Activated T-cell treated with anti-CD3 and anti-CD28 coated beads for 1 hour (primary cell): ENCODE results near the gene NPIPB4.
"Not testable (repeated sequence)": the region's sequence is repeated elsewhere in the genome, so short reads cannot be mapped to it uniquely, and the experiment has no call there.

Experiments
- DNase-seq: peaks from one replicate; pipeline ENCODE4 v3.0.0-alpha.2; 2020; ENCODE audit warnings: low read depth

The NPIPB4 gene

GRCh38 chr16:21857656-21858055 is at the start of gene NPIPB4:
Gene NPIPB4, minus strand, starts transcription at chr16:21857756. Its CDS starts 378 bp downstream, at chr16:21857378.
- DNase-seq = not testable (repeated sequence)

- not testable (repeated sequence) for DNase-seq
Observed at GRCh38 chr16:21898998-21899397, 41.4 kb upstream of the NPIPB4 start.

DNA sequence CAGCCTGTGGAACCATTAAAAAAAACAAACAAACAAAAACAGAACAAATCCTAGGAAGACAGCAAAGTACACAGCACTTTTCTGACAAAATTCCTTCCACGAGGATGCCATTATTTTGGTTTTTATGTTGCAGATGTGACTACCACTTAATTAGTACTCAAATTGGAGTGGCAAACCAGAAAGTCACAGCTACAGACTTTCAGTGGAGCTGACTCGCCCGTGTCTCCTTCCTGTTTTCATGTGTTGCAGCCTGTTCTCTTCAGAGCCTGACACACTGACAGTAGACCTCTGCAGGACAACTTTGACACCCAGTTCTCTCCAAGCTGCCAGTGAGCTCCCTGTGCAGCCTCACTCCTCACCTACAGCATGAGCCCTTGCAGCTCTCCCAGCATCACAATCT is 24.4 kb upstream of the NPIPB4 start:
- peak; percentile 0 for DNase-seq

GRCh38 chr16:21837186-21837585 is 20.4 kb downstream of the NPIPB4 start:
- not testable (repeated sequence) for DNase-seq

GRCh38 chr16:21836334-21836733 is 21.2 kb downstream of the NPIPB4 start:
- not testable (repeated sequence) for DNase-seq

GRCh38 chr16:21835747-21836146 is 21.8 kb downstream of the NPIPB4 start:
- not testable (repeated sequence) for DNase-seq

GRCh38 chr16:21834211-21834610 is 23.3 kb downstream of the NPIPB4 start:
- DNase-seq = not testable (repeated sequence)

- DNase-seq = not testable (repeated sequence)
Observed at GRCh38 chr16:21829929-21830328, 27.6 kb downstream of the NPIPB4 start.

DNA sequence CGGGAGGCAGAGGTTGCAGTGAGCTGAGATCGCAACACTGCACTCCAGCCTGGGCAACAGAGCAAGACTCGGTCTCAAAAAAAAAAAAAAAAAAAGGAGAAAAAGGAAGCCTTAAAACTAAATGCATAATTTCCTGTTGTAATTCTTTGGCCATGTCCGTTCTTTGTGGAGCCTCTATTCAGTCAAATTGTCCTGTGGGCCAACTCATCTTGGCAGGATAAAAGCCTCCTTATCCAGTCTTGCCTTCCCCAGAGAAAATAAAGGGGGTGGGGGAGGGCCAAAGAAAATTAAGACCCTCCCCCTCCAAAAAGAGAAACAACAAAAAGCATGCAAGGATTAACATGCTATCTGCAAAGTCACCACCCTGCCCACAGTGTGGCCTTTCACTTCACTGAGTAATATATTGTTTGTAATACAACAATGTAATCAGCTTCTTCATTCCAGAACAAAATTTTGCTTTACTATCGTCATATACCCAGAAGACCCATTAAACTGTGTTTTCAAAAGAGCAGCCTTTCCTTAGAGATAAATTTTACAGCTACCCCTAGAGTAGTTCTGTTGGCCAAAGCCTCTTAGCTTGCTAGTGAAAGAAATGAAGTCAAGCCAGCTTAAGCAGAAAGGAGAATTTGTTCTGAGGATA is 31.4 kb downstream of the NPIPB4 start:
- DNase-seq = not testable (repeated sequence)

DNA sequence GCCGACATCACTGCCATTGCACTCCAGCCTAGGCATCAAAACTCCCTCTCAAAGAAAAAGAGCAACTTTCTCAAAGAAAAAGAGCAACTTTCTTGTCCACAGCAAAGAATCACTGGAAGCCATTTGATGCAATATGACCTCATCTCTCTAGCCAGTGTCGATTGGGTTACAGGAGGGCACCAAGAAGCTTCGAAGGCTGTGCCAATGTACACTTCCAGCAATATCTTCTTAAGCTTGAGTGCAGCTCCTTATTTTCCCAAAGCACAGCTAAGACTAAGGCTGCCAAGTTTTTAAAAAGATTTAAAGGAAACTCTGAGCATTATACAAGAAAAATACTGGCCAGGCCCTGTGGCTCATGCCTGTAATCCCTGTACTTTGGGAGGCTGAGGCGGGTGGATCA is 32.0 kb downstream of the NPIPB4 start:
- DNase-seq = not testable (repeated sequence)

GRCh38 chr16:21823258-21823657 is 34.3 kb downstream of the NPIPB4 start:
- DNase-seq = not testable (repeated sequence)

- DNase-seq = not testable (repeated sequence)
Observed at GRCh38 chr16:21820908-21821465, 36.6 kb downstream of the NPIPB4 start.

DNA sequence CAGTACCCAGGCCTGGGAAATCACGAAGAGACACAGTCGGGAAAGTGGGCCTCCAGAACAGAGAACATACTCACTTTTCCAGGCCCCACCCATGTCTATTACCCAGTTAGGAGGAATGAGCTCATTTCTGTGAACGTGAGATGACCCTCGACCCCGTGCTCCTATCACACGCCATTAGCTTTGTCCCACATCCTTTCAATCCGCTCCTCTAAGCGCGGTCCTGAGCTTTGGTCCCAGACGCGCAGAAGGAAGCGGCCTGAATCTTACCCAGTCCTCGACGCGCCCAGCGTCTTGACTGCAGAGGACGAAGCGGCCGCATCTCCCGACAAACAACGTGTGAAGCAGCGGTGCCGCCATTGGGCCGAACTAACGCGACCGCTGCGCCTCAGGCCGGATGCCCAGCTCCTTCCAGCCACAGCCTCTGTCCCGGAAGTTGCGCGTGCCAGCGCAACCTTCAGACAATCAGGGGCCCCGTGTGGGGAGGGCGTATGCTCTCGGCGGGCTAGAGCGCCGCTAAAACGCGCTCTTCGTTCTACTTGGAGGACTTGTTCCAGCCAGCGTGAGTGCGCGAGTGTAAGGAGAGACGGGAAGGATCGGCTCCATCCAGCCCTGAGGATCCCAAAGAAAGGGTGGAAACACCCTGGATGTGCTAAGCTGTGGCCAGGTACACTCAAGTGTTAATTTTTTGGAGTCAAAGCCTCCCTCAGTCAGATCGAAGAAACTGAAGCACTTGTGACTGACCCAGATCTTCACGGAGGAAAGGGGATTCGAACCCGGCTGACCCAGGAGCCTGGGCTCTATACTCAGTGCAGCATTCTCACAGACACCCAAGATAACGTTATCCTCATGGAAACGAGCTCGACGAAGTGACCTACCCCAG is 37.3 kb downstream of the NPIPB4 start:
- peak; percentile 54 for DNase-seq

- not testable (repeated sequence) for DNase-seq
Observed at GRCh38 chr16:21819617-21820016, 37.9 kb downstream of the NPIPB4 start.

GRCh38 chr16:21817012-21817411 is 40.5 kb downstream of the NPIPB4 start:
- DNase-seq = not testable (repeated sequence)

- DNase-seq = not testable (repeated sequence)
Observed at GRCh38 chr16:21815694-21816093, 41.9 kb downstream of the NPIPB4 start.

- not testable (repeated sequence) for DNase-seq
Observed at GRCh38 chr16:21802375-21802663, 55.2 kb downstream of the NPIPB4 start.

DNA sequence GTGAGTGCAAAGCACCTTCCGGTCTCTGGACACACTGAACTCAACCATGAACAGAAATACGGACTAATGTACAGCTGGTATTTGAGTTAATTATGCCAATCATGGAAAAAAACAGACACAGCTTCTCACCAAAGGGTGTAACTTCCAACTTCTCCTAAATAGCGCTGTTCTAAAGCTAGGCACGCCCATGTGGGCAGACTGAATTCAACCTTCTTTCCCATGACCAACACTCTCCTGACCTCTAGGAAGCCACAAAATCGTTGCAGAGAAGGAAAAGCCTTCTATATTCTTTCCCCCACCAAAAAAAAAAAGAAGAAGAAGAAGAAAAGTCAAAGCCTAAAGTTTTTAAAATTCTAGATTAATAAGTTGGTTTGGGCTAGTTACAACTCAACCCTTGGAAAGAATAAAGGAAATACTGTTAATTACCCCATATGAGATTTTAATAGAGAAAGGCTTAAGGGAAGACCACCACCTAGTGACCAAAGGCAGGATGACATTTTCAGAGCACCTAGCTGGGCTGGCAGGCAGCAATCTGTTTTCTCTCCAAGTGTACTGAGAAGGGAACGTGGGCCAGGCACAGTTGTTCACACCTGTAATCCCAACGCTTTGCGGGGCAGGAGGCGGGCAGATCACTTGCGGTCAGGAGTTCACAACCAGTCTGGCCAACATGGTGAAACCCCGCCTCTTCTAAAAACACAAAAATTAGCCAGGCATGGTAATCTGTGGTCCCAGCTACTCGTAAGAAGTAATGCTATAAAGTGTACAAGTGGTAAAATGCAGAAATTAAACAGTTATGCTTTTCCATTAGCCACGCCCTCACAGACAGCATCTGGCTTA is 55.8 kb downstream of the NPIPB4 start:
- not testable (repeated sequence) for DNase-seq

GRCh38 chr16:21798601-21799000 is 59.0 kb downstream of the NPIPB4 start:
- DNase-seq = not testable (repeated sequence)

DNA sequence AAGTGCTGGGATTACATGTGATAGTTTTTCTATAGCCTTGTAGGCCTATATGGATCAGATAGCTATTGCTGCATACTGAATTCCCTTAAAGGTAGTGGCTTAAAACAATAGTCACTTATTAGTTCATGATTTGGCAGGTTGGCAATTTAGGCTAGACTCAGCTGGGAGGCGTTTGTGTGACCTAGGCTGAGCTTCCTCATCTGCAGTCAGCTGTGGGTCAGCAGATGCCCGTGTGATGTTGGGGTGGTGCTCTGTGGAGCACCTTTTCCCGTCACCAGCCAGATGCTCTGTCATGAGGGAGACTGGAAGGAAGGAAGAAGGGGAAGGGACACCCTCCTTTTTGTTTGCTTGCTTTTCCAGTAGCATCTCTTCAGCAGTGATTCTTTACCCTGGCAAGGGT is 64.2 kb downstream of the NPIPB4 start:
- not testable (repeated sequence) for DNase-seq

DNA sequence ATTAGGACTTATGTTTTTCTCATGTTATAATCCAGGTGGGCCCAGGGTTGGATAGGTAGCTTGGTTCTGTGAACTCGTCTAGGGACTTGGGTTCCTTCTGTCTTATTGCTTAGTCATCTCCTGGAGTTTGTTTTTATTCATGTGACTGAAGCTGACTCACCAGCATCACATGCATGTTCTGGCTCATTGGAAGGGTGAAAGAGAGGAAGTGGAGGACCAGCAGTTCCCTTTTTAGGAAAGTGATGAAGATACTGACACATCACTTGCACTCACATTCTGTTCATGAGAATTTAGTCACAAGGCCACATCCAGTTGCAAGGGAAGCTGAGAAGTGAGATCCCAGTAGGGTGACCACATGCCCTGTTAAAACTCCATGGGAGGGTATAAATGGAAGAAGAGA is 67.0 kb downstream of the NPIPB4 start:
- DNase-seq = not testable (repeated sequence)
